Effector memory CD4-positive, alpha-beta T cell (primary cell): ENCODE measurements around the gene SUPT5H.
A peak's percentile ranks its signal among the peaks of the same experiment; 100 is the strongest.
"Not testable (repeated sequence)": the region's sequence is repeated elsewhere in the genome, so short reads cannot be mapped to it uniquely, and the experiment has no call there.

Experiments used
- DNase-seq, 3 donors: peaks; one replicate each; pipeline ENCODE4 v3.0.0-alpha.2; 2020
- H3K27ac ChIP-seq: 2 replicates; pipeline ENCODE4 v1.7.0; 2013; ENCODE audit warnings: mild to moderate bottlenecking, low read length, moderate library complexity; ENCODE audit not compliant: insufficient read depth, poor library complexity, severe bottlenecking
- H3K27me3 ChIP-seq: replicated peaks from 2 replicates; pipeline ENCODE4 v1.7.0; 2013; ENCODE audit warnings: mild to moderate bottlenecking, low read length; ENCODE audit not compliant: insufficient read depth, control insufficient read depth, poor library complexity, severe bottlenecking
- H3K36me3 ChIP-seq: 2 replicates; pipeline ENCODE4 v1.7.0; 2013; ENCODE audit warnings: mild to moderate bottlenecking, low read length, moderate library complexity; ENCODE audit not compliant: control insufficient read depth, insufficient read depth
- H3K4me1 ChIP-seq: 2 replicates; pipeline ENCODE4 v1.7.0; 2013; ENCODE audit warnings: low read length, mild to moderate bottlenecking; ENCODE audit not compliant: control insufficient read depth, insufficient read depth, poor library complexity, severe bottlenecking
- H3K4me3 ChIP-seq: 2 replicates; pipeline ENCODE4 v1.7.0; 2013; ENCODE audit warnings: low read length, low read depth, mild to moderate bottlenecking; ENCODE audit not compliant: insufficient read depth, poor library complexity, severe bottlenecking
- H3K9me3 ChIP-seq: 2 replicates; pipeline ENCODE4 v1.7.0; 2013; ENCODE audit warnings: mild to moderate bottlenecking, low read length, moderate library complexity; ENCODE audit not compliant: control insufficient read depth

SUPT5H gene

DNA sequence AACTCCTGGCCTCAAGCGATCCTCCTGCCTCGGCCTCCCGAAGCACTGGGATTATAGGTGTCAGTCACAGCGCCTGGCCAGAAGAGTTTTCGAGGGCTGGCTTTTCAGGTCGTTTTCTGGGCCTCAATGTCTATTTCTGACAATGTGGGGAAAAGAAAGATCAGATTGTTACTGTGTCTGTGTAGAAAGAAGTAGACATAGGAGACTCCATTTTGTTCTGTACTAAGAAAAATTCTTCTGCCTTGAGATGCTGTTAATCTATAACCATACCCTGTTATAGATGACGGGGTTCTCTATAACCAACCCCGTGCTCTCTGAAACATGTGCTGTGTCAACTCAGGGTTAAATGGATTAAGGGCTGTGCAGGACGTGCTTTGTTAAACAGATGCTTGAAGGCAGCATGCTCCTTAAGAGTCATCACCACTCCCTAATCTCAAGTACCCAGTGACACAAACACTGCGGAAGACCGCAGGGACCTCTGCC, 34.0 kb downstream of the SUPT5H start:
- not testable (repeated sequence) for DNase-seq, H3K9me3 ChIP-seq, H3K27ac ChIP-seq, H3K27me3 ChIP-seq, H3K4me3 ChIP-seq
- peaks cover 14% of the 10 kb centered on the region for H3K4me1 ChIP-seq
- peaks cover 17% of the 10 kb centered on the region for H3K36me3 ChIP-seq

- H3K36me3 ChIP-seq: peaks cover 11% of the 10 kb centered on the region
- peaks cover 14% of the 10 kb centered on the region for H3K4me1 ChIP-seq
These were observed 34.5 kb downstream of the SUPT5H start for GRCh38 chr19:39479916-39480315.

DNA sequence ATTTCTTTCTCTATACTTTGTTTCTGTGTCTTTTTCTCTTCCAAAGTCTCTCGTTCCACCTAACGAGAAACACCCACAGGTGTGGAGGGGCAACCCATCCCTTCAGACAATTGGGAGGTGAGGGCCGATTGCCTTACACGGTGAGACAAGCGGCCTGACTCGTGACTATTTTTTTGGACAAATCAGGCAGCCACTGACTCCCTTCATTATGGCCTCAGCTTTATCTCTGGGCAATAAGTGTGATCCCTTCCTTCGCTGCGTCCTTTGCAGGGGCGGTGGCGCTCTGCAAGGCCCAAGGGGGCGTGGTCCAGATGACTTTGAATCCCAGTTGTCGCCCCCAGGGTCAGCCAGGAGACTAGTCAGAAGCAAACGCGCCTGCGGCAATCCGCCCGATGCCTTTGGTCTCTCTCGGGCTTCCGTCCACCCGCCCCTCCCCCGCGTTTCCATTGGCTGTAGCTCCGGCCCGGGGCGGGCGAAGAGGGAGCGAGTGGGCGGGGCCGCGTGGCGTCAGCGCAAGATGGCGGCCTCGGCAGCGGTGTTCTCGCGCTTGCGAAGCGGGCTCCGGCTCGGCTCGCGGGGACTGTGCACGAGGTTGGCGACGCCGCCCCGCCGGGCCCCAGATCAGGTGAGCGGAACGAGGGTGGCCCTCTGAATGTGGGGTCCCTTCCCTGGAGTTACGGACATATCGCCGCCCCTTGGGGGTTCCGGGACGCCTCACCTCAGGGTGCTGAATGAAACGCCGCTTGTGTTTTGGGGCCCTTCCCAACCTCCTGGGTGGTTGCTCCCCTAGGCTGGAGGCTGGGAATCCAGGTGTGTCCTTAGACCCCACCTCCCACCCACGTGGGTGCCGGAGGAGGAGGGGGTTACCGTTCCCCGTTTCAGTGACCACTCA, 35.2 kb downstream of the SUPT5H start, which contains the start of gene TIMM50:
TIMM50 (plus strand) TSS at position 502 of the 892 bp plus-strand sequence; CDS start at position 518, 16 bp downstream.
- Histone ChIP-seq H3K27me3 (no peaks in the 10 kb centered on the region), H3K27ac (peak within 1 kb of the TSS; percentile 79), H3K9me3 (no peaks in the 10 kb centered on the region), H3K4me1 (peaks cover 14% of the 10 kb centered on the region), H3K4me3 (peak within 1 kb of the TSS; percentile 91), H3K36me3 (peaks cover 13% of the 10 kb centered on the region)
- DNase-seq: peak; percentile 91 to 95 (median 93)

More at GRCh38 chr19:39479916-39480315, 34.5 kb downstream of the SUPT5H start:
- Histone ChIP-seq H3K27me3 (no peaks in the 10 kb centered on the region), H3K27ac (peak overlapping the region; percentile 79), H3K9me3 (no peaks in the 10 kb centered on the region), H3K4me3 (peak overlapping the region; percentile 91)
- no peak for DNase-seq

DNA sequence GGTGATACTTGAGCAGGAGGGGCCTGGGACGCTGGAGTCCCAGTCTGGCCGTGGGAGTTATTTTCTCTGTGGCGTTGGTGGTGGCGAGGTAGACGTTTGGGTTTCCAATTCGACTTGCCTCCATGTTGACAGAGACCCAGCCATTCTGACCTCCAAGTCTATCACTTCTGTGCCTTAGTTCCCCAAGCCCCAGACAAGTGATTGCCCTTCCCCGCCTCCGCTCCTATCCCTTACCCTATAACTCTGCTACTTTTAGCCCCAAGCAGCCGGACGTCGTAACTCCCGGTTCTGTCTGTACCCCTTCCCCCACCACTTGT, 35.8 kb downstream of the SUPT5H start:
- no peak for DNase-seq
- no peaks in the 10 kb centered on the region for H3K9me3 ChIP-seq
- H3K27ac ChIP-seq: peak overlapping the region; percentile 79

DNA sequence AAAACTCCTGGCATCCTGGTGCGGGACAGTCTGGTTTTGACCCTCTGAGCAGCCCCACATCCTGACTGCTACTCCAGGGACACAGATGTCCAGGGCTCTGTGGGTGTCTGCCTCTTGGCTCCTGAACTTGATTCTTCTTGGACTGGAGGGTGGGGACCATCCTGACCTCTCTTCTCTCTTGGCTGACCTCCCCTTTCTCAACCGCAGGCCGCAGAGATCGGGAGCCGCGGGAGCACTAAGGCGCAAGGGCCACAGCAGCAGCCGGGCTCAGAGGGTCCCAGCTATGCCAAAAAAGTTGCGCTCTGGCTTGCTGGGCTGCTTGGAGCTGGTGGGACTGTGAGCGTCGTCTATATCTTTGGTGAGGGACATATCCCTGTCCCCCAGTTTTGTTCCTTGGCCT, 36.3 kb downstream of the SUPT5H start:
- H3K4me3 ChIP-seq: peak overlapping the region; percentile 91
- H3K4me1 ChIP-seq: peaks cover 14% of the 10 kb centered on the region
- peaks cover 14% of the 10 kb centered on the region for H3K36me3 ChIP-seq
- H3K27me3 ChIP-seq: no peaks in the 10 kb centered on the region
- no peak for DNase-seq
- H3K27ac ChIP-seq: peak overlapping the region; percentile 79
- no peaks in the 10 kb centered on the region for H3K9me3 ChIP-seq

More for the DNA sequence above, 35.8 kb downstream of the SUPT5H start:
- peaks cover 14% of the 10 kb centered on the region for H3K4me1 ChIP-seq
- peak overlapping the region; percentile 91 for H3K4me3 ChIP-seq
- no peaks in the 10 kb centered on the region for H3K27me3 ChIP-seq
- H3K36me3 ChIP-seq: peaks cover 15% of the 10 kb centered on the region

- Histone ChIP-seq H3K4me3 (no peak overlapping the region), H3K27me3 (no peaks in the 10 kb centered on the region), H3K27ac (no peak overlapping the region), H3K4me1 (peaks cover 14% of the 10 kb centered on the region), H3K9me3 (no peaks in the 10 kb centered on the region), H3K36me3 (peaks cover 22% of the 10 kb centered on the region)
- DNase-seq: no peak
These were observed 37.8 kb downstream of the SUPT5H start for GRCh38 chr19:39483141-39483540.

- H3K4me3 ChIP-seq: no peak overlapping the region
- no peaks in the 10 kb centered on the region for H3K4me1 ChIP-seq
- H3K27me3 ChIP-seq: no peaks in the 10 kb centered on the region
- no peak for DNase-seq
- H3K36me3 ChIP-seq: peaks cover 47% of the 10 kb centered on the region
- no peaks in the 10 kb centered on the region for H3K9me3 ChIP-seq
- no peak overlapping the region for H3K27ac ChIP-seq
These were observed 44.4 kb downstream of the SUPT5H start for GRCh38 chr19:39489756-39490155.

- Histone ChIP-seq H3K36me3 (peaks cover 29% of the 10 kb centered on the region), H3K27me3 (no peaks in the 10 kb centered on the region), H3K4me1 (no peaks in the 10 kb centered on the region)
These were observed 46.8 kb downstream of the SUPT5H start for GRCh38 chr19:39492225-39492624.

DNA sequence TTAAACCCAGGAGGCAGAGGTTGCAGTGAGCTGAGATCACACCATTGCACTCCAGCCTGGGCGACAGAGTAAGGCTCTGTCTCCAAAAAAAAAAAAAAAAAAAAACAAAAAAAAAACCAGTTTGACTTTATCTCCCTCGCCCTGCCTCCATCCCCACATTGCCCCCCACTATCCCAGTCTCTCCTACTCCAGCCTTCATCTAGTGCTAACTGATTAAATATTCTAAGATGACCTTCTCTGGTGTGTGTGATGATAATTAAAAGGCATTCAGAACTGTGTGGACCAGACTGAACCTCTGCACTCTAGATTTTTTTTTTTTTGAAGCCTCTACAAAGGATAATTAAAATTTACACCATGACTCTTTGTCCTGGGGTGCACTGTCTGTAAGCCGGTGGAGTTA, 47.4 kb downstream of the SUPT5H start:
- H3K9me3 ChIP-seq: no peaks in the 10 kb centered on the region
- no peak overlapping the region for H3K4me3 ChIP-seq
- no peak for DNase-seq
- H3K27me3 ChIP-seq: peaks cover 4% of the 10 kb centered on the region
- peaks cover 28% of the 10 kb centered on the region for H3K36me3 ChIP-seq
- no peak overlapping the region for H3K27ac ChIP-seq
- peaks cover 2% of the 10 kb centered on the region for H3K4me1 ChIP-seq

More at GRCh38 chr19:39492225-39492624, 46.8 kb downstream of the SUPT5H start:
- no peak for DNase-seq
- H3K4me3 ChIP-seq: no peak overlapping the region
- no peaks in the 10 kb centered on the region for H3K9me3 ChIP-seq
- H3K27ac ChIP-seq: no peak overlapping the region

- Histone ChIP-seq H3K9me3 (no peaks in the 10 kb centered on the region), H3K4me3 (no peak overlapping the region), H3K4me1 (peaks cover 18% of the 10 kb centered on the region), H3K36me3 (peaks cover 11% of the 10 kb centered on the region), H3K27ac (no peak overlapping the region), H3K27me3 (peaks cover 23% of the 10 kb centered on the region)
- no peak for DNase-seq
These were observed 49.3 kb downstream of the SUPT5H start for GRCh38 chr19:39494661-39495060.
